Right renal pelvis (tissue), 4 donors: ENCODE data around the gene CHRNE. TPM values are rescaled to one million over a fixed set of nuclear protein-coding genes. Genes with fewer than 3 reads are reported as not detected.
A peak's percentile ranks its signal among the peaks of the same experiment; 100 is the strongest.
"Not testable (repeated sequence)": the region's sequence is repeated elsewhere in the genome, so short reads cannot be mapped to it uniquely, and the experiment has no call there.

ENCODE experiments used
- DNase-seq, 4 donors: peaks; one replicate each; pipeline ENCODE4 v3.0.0-alpha.2; 2013; ENCODE audit warnings: low read depth in 4 of 4, low spot score in 3 of 4, missing footprints in 1 of 4
- polyA plus RNA-seq, 4 donors: library from polyadenylated mRNA; unstranded; fragments of 120-200 nt; gene quantifications; one replicate each; pipeline ENCODE4 v1.2.1, GENCODE V29; 2013; ENCODE audit not compliant: insufficient read length in 4 of 4

The CHRNE gene
- polyA plus RNA-seq, 4 donors, result 1.1 to 2.7 (median 1.5) TPM

DNA sequence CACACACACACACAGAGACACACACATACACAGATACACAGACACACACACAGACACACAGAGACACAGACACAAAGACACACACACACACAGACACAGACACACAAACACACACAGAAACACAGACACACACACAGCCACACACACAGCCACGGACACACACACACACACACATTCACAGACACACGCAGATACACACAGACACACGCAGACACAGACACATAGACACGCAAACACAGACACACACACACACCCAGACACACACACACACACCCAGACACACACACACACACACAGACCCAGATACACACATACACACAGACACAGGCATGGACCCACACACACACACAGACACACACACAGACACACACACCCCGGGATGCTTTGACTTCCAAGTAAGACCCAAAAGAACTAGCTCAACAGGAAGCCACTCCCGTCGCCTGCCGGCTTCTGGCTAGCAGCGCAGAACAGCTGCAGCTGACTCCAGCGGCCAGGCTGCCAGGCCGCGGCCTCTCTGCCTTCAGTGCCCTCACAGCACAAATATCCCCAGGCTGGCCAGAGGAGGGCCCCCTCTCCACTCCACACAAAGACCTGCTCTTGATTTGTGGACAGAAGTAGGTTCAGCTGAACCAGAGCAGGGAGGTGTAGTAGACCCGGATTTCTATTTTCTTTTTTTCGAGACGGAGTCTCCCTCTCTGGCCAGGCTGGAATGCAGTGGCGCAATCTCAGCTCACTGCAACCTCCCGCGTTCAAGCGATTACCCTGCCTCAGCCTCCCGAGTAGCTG lies 6.0 kb upstream of the CHRNE start:
- peak in 3 of 4 donors; percentile 68 to 82 (median 76) for DNase-seq

DNA sequence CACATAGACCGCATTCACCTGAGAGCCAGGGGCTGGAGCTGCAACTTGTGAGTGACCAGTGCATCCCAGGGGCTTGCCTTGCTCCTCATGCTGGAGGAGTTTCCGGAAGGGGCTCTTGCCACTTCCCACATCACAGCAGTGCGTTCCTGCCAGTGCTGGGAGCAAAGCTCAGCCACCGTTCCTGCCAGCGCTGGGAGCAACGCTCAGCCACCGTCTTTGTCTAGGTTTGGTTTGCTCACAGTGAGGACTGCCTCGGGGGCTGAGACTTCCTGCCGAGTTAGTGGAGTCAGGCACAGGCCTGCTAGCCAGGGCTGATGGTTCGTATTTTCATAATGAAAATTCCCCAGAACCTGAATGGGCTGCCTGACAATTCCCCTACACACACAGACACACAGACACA lies 5.4 kb upstream of the CHRNE start:
- no peak for DNase-seq

DNA sequence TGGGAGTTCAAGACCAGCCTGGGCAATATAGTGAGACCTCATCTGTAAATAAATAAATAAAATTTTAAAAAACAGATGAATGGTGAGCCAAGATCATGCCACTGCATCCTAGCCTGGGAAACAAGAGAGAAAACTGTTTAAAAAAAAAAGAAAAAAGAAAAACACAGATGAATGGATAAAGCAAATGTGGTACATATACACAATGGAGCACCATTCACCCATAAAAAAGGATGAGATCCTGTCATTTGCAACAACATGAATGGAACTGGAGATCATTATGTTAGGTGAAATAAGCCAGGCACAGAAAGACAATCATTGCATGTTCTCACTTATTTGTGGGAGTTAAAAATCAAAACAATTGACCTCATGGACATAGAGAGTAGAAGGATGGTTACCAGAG lies 3.7 kb upstream of the CHRNE start:
- DNase-seq, result not testable (repeated sequence)

DNA sequence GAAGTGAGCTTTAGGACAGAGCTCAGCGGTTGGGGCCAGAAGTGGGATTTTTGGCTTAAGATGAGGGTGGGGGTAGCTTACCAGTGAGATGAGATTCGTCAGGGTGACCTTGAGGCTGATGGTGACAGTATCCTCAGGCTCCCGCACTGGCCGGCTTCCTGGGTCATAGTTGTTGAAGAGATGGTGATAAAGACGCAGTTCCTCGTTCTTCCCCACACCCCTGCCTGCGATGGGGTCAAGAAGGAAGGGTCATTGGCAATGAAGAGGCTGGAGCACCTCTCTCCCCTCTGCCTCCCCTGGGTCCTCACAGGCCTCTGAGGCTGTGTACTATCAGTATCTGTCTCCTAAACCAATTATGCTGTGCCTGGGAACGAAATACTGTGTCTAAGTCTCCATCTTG lies 358 bp downstream of the CHRNE start:
- no peak for DNase-seq

DNA sequence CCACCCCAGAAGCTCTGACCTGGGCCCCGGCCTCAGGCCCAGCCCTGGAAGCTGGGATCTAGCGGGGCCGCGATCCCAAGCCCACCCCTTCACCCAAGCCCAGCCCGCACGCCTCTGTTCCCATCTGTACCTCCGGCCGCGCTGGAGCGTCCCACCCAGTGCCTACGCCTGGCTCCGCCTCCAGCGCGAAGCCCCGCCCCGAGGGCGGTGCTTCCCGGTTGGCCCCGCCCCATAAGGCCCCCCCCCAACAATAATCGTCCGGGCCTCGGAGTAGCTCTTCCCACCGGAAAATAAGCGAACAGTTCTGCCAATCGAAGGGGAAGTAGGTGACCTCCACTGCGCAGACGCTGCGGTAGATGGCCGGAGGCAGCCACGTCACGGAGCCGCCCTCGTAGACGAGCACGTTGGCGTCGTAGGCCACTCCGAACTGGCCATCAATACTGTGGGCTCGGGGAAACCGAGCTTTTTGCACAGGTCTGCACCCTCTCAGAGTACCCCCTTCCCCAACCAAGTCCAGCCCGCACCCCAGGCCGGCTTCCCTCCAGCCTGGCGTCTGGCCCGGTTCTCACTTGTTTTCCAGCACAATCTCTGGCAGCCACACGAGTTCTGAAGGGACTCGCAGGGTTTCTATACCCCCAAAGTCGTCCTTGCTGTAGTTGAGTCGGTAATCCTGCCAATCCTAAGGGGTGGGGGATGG lies 1.1 kb downstream of the CHRNE start:
- DNase-seq, result no peak

DNA sequence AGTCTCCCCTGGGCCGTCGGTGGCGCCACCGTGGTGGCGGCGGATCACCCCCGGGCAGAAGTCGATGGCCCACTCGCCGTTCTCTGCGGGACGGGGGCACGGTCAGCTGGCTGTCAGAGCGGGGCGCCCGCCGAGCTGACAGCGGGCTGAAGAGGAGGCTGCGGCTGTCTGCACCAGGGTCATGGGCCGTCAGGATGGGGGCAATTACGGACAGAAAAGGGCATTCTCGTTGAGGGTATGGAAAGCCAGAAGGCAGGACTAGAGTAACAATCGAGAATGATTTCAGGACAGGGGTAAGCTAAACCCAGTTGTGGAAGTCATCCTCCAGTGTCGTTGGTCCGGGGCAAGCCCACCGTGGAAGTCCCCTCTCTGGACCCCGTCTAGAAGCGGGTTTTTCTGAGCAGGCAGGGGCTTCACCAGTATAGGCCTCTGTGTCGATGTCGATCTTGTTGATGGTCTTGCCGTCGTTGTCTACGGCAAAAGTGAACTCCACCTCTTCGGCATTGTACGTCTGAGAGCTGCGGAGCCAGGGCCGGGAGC lies 1.7 kb downstream of the CHRNE start:
- DNase-seq, result no peak

DNA sequence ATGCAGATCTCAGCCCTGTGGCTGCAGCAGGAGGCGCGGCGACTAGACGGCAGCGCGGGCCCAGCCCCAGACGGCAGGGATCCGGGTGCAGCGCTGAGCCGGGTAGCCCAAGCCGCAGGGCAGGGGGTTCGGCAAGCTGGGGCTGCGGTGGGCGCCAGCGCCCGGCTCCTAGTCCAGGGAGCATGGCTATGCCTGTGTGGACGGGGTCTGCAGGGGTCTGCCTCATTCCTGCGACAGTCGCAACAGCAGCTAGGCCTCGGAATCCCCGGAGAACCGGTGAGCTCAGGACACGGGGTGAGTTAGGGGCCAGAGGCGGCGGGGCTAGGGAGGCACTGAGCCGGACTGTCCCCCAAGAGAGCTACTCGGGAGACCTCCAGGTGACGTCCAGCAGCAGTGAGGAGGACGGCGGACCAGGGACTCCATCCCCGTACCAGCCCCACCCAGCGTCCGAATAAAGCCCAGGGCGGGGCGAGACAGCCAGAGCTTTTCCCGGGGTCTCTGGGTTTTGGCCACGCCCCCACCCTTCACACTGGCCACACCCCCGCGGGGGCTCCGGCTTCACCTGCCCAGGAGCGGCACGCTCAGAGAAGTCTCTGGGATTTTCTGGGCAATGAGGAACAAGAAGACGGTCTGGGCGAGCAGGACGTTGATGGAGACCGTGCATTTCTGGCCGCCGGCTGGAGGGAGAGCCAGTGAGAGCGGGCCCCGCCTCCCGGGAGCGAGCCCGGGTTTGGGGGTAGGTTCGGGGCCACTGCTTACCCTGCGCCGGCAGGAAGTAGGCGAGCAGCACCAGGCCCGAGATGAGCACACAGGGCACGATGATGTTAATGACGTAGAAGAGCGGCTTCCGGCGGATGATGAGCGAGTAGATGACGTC lies 2.4 kb downstream of the CHRNE start:
- DNase-seq, result no peak

DNA sequence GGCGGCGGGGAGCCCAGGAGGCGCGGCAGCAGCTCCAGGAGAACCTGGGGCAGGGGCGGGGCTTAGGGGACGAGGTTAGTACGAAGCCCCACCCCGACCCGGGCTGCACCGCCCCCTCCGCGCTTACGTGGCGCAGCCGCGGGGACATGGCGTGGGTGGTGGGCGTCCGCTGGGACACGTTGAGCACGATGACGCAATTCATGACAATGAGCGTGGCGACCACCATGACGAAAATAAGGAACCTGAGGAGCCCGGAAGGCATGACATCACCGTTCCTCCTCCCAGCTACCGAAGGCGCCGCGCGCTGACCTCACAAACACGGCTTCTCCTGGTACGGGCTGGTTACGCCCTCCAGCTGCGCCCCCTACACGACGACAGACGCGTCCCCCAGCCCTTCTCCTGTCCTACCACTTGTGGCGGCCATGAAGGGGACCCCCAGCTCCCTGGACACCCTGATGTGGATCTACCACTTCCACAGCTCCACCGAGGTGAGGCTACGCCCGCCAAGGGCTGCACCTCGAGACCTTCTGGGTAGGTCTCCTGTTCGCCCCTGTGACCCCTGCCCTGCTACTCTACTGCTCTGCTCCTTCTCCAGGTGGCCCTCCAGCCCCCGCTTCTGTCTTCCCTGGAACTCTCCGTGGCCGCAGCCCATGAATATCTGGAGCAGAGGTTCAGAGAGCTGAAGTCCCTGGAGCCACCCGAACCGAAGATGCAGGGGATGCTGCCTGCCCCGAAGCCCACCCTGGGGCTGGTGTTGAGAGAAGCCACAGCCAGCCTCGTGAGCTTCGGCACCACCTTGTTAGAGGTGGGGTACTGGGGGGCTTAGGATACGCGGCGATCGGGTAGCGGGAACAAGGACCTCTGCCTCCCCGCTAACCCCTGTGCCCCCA lies 3.3 kb downstream of the CHRNE start, which contains the start of gene C17orf107:
TSS of gene C17orf107 (plus strand) at position 196 of the 890 bp plus-strand sequence. CDS start at position 423, 227 bp downstream.
- DNase-seq, result peak in 2 of 4 donors; percentile 49 to 67

DNA sequence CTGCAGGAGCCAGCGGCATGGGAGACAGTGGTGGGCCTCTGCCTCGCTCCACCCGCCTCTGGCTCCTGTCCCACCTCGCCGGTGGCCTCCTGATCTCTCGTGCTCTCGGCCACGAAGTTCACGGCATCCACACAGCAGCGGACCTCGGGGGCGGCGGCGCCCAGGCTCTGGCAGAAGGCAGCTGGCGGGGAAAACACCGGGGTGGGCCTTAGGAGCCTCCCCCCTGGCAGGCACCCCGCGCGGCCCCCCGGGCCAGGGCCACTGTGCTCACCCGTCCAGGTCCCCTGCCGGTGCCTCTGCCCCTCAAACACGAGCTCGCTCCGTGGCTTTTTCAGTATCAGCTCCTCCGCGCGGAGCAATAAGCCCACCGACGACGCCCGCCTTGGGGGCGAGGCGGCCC lies 4.0 kb downstream of the CHRNE start:
- no peak for DNase-seq

DNA sequence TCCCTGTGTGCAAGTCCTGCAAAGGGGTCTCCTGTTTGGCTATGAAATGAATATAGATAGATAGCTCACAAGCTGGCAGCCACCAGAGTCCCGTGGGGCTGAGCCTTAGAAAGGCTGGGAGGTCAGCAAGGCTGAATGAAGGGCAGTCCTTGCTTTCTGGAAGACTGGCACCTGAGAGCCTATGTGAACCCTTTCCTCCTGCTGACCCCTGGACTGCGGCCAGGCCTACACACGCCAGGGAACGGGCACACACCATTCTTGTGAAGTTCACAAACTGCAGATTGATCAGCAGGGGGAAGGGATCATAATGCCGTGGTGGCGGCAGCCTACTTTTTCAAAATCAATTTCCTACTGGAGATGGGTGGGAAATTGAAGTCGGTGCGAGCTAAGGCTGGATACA lies 4.5 kb downstream of the CHRNE start:
- no peak for DNase-seq

DNA sequence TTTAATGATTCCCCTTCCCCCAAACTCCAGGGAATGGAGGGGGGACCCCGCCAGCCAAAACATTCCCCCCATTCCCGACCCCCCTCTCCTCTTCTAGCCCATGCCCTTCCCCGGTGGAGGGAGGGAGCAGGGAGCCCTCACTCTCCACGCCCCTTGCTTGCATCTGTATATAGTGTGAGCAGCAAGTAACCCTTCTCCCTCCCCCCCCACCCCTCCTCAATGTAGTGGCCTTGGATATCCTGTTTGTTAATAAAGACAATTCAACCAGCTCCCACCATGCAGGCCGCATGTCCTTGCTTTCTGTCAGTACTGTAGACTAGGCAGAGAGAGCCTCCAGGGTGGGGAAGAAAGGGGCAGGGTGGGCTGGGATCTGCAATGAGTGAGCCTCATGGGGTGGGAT lies 5.1 kb downstream of the CHRNE start:
- no peak for DNase-seq

DNA sequence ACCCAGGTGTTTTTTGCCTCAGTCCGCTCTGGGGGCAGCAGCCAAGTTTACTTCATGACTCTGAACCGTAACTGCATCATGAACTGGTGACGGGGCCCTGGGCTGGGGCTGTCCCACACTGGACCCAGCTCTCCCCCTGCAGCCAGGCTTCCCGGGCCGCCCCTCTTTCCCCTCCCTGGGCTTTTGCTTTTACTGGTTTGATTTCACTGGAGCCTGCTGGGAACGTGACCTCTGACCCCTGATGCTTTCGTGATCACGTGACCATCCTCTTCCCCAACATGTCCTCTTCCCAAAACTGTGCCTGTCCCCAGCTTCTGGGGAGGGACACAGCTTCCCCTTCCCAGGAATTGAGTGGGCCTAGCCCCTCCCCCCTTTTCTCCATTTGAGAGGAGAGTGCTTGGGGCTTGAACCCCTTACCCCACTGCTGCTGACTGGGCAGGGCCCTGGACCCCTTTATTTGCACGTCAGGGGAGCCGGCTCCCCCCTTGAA lies 5.7 kb downstream of the CHRNE start:
- no peak for DNase-seq

DNA sequence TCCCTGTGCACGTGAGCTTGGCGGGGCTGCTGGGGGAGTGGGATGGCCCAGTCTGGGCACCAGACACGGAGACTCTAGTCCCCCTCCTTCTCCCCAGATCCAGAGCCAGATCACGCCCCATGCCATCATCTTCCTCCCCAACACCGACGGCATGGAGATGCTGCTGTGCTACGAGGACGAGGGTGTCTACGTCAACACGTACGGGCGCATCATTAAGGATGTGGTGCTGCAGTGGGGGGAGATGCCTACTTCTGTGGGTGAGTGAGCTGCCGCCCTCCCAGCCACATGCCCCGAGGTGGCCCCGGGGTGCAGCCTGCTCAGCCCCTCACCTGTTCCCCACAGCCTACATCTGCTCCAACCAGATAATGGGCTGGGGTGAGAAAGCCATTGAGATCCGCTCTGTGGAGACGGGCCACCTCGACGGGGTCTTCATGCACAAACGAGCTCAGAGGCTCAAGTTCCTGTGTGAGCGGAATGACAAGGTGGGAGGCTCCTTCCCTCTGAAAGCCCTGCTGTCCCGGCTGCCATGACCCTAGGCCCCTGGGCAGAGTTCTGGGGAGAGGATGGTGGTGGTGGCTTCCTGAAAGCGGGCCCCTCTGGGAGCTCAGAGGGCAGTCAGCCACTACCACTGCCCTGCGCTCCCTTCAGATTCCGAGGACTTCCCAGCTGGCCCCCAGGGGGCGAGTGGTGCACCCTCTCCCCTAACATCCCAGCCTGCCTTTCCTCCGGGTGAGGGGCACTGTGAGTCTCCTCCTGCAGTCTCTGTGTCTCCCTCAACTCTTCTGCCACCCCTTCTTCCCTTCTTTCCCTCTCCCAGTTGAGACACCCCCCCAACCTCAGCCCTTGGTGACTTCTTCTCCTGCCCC lies 6.3 kb downstream of the CHRNE start:
- no peak for DNase-seq

DNA sequence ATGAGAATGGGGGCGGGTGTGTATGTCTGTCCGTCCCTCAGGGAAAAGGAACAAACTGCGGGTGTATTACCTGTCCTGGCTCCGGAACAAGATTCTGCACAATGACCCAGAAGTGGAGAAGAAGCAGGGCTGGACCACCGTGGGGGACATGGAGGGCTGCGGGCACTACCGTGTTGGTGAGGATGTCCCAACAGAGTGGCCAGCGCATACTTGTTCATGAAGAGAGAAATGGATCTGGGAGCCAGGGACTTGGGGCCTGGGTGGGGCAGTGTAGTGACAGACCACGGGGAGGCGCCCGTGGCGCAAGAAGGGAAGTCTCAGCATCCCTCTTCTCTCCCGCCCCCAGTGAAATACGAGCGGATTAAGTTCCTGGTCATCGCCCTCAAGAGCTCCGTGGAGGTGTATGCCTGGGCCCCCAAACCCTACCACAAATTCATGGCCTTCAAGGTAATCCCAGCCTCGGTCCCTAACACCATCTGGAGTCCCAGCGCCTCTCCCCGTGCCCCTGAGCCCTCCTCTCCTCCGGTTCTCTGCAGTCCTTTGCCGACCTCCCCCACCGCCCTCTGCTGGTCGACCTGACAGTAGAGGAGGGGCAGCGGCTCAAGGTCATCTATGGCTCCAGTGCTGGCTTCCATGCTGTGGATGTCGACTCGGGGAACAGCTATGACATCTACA lies 7.1 kb downstream of the CHRNE start:
- DNase-seq, result no peak

DNA sequence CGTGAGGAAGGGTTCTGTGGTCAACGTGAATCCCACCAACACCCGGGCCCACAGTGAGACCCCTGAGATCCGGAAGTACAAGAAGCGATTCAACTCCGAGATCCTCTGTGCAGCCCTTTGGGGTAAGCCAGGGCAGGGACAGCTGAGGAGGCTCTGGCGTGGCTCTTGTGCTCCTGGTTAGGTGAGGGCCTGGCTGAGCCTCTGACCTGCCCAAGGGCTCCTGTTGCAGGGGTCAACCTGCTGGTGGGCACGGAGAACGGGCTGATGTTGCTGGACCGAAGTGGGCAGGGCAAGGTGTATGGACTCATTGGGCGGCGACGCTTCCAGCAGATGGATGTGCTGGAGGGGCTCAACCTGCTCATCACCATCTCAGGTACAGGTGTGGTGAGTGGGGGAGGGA lies 7.8 kb downstream of the CHRNE start:
- no peak for DNase-seq

DNA sequence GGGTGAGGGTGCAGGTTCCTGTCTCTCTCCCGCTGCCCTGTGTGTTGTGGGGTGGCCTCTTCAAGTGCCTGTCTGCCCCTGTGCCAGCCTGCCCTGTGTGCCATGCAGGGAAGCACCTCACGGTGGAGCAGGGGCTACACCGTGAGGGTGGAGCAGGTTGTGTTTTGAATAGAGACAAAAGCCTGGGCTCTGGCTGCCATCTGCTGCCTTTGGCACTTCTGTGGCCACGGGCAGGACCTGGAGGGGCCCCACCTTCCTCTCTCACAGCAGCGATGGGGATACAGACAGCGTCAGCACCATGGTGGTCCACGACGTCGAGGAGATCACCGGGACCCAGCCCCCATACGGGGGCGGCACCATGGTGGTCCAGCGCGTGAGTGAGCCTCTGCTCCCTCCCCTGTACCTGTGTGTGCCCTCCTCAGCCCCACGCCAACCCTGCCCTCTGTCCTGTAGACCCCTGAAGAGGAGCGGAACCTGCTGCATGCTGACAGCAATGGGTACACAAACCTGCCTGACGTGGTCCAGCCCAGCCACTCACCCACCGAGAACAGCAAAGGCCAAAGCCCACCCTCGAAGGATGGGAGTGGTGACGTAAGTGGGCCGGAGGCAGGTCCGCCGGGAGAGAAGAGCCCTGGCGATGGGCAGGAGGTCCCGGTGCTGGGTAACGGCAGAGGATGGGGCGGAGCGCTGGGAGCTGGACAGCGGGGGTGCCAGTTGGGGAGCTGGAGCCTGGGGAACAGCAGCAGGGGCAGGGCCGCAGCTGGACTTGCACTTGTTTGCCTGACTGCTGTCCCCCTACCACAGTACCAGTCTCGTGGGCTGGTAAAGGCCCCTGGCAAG lies 9.0 kb downstream of the CHRNE start:
- DNase-seq, result no peak

DNA sequence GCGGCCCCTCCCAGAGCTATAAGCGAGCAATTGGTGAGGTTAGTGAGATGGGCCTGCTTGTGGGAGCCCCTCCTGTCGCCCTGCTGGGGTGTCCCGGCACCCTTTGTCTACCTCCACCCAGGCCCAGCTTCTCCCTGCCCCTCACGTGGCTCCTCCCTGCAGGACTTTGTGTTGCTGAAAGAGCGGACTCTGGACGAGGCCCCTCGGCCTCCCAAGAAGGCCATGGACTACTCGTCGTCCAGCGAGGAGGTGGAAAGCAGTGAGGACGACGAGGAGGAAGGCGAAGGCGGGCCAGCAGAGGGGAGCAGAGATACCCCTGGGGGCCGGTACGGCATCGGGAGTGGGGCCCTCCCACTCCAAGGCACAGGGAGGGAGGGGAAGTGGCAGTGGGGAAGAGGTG lies 9.6 kb downstream of the CHRNE start:
- no peak for DNase-seq
